C1 segment of cervical spinal cord (tissue), 14 donors: ENCODE measurements around the gene PAX3.

Experiments
- DNase-seq, 14 donors: peaks; one replicate each; lab custom pipeline; 2025; lab: John Stamatoyannopoulos, UW

PAX3 gene

GRCh38 chr2:222310747-222311318 is 12.0 kb upstream of the PAX3 start:
- DNase-seq: no peak

- DNase-seq: no peak
Measured at GRCh38 chr2:222309766-222310165, 11.0 kb upstream of the PAX3 start.

GRCh38 chr2:222309361-222309760 is 10.6 kb upstream of the PAX3 start:
- DNase-seq: no peak

- no peak for DNase-seq
Measured at GRCh38 chr2:222307978-222308730, 9.4 kb upstream of the PAX3 start.

GRCh38 chr2:222307143-222307756 is 8.5 kb upstream of the PAX3 start:
- DNase-seq: no peak

GRCh38 chr2:222306393-222307142 is 7.8 kb upstream of the PAX3 start:
- DNase-seq: no peak

GRCh38 chr2:222305516-222306392 is 7.0 kb upstream of the PAX3 start:
- DNase-seq: peak in 1 of 14 donors; percentile 18

GRCh38 chr2:222304737-222305515 is 6.1 kb upstream of the PAX3 start:
- no peak for DNase-seq

- DNase-seq: no peak
Measured at GRCh38 chr2:222303828-222304736, 5.3 kb upstream of the PAX3 start.

- no peak for DNase-seq
Measured at GRCh38 chr2:222303045-222303827, 4.4 kb upstream of the PAX3 start.

- DNase-seq: no peak
Measured at GRCh38 chr2:222302178-222303018, 3.6 kb upstream of the PAX3 start.

GRCh38 chr2:222301796-222302118 is 3.0 kb upstream of the PAX3 start:
- no peak for DNase-seq

GRCh38 chr2:222301053-222301795 is 2.4 kb upstream of the PAX3 start:
- no peak for DNase-seq

GRCh38 chr2:222300726-222301052 is 1.9 kb upstream of the PAX3 start:
- DNase-seq: no peak

GRCh38 chr2:222299906-222300725 is 1.3 kb upstream of the PAX3 start:
- DNase-seq: peak in 1 of 14 donors; percentile 7

- no peak for DNase-seq
Measured at GRCh38 chr2:222298001-222298310, 842 bp downstream of the PAX3 start.

- no peak for DNase-seq
Measured at GRCh38 chr2:222297600-222297935, 1.2 kb downstream of the PAX3 start.
